Pulmonary artery endothelial cell (primary cell): ENCODE measurements around the gene ANKRD10. TPM values are rescaled to one million over a fixed set of nuclear protein-coding genes. Genes with fewer than 3 reads are reported as not detected.

Experiments used
- DNase-seq: peaks from one replicate; pipeline ENCODE4 v3.0.0-alpha.2; 2011; ENCODE audit warnings: low read depth, low spot score
- total RNA-seq: library from RNA; depleted of rRNA; stranded (reverse); fragments of >200 nt; gene quantifications from 2 replicates; pipeline ENCODE4 v1.2.3, GENCODE V29; 2014

The ANKRD10 gene
- total RNA-seq, 1 donor from 2014 or later, result 61.5 TPM

DNA sequence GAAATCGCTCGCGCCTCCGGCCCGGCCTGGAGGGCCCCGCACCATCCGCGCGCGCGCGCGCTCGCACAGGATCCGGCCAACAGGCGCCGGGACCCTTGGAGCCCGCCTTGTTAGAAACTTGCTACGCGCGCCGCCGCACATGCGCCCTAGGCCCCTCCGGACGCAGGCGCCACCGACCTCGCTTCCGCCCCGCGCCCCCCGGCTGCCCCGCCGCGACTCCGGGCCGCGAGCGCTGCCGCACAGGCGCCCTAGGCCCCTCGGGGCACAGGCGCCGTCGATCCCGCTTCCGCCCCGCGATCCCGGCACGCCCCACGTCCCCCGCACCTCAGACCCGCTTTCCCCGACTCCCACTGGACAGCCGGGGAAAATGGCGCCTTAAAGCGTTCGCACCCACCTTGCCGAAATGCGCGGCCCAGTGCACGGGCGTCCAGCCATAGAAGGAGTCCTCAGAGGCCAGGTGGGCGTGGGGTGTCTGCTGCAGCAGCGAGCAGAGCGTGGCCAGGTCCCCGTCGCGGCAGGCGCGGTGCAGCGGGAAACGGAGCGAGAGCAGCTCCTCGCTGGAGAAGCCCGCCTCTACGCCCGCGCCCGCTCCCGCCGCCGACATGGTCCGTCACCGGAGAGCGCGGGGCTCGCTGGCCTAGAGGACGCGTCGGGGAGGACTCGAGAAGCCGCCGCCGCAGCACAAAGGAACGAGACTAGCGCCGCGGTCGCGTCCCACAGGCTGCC, 375 bp downstream of the ANKRD10 start:
- DNase-seq, result peak; percentile 22

DNA sequence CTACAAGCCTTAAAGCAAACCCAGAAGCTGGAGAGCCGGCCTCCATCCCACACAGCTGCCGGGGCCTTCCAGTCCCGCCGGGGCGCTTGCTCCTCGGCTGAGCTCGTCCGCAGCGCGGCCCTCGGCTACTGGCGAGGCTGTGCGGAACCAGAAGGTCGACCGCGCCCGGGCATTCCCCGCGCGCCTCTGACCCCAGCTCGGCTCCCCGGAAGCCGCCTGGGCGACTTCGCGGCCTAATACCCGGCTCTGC, 863 bp downstream of the ANKRD10 start:
- DNase-seq, result no peak

DNA sequence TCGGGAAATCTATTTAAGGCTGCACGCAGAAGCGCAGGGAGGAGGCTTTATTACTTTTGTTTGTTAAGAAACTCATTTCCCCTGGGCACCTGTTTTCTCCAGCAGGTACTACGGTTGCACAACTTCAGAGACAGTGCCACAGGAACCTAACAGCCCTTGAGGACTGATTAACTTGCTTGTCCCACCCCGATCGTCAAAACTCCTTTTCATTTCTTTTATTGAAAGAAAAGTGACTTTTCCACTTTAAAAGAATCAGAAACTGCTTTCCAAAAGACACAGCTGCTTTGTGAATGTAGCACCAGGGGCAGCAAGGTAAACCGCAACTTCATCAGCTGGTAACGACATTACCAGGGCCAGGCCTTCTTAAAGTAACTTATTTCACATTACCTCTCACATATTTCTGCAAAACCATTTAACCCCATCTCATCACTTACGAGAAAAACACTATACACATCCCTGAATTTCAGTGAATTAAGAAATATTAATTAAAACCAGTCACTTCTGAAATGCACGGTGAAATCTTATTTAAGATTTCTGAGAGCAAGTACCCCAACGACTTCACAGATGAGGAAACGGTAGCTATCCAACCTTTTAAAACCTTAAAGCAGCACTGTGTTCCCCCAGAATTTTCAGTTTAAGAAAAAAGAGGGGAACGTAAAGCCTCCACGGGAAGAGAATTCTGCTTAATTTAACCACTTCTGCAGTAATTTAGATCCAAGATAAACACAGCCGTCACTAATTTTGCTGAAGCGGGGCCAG, 1.4 kb downstream of the ANKRD10 start:
- no peak for DNase-seq

- DNase-seq, result peak; percentile 57
These were observed 2.2 kb downstream of the ANKRD10 start for GRCh38 chr13:110912651-110913051.

DNA sequence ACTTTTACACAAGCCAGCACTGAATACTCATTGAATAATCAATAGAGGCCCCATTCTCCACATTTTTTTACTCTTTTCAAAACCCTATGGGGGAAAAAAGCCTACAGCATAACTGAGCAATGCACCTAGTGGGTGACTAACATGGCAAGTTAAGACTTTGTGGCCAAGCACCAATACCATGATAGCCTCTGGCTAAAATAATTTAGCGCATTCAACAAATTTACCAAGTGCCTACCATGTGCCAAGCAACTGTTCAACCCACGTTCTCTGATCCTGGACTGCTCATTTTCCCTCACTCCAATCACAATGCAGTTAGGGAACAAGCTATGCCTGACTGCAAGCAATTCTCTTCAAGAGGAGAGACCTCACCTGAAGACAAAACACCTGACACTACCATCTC, 3.0 kb downstream of the ANKRD10 start:
- DNase-seq, result no peak

GRCh38 chr13:110910013-110910890, 4.6 kb downstream of the ANKRD10 start:
- no peak for DNase-seq

GRCh38 chr13:110907951-110908898, 6.6 kb downstream of the ANKRD10 start:
- DNase-seq, result no peak

DNA sequence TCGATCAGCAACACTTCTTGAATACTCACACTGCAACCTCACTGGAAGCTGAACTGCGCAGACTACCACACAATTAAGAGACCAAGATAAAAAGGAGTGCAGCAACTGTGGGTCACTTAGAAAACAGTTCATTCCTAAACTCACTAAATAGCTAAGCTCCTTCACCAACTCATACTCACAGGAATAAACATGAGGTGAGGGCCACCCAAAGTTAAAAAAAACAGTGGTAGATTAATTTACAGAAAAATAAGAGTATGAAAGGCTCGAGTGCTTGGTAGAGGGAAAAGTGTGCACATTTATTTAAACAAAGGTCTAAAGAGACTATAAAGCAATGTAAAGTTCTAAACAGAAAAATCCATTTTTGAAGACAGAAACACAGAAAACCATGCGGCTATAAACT, 7.6 kb downstream of the ANKRD10 start:
- no peak for DNase-seq

- no peak for DNase-seq
These were observed 10.1 kb downstream of the ANKRD10 start for GRCh38 chr13:110904748-110905147.

GRCh38 chr13:110902370-110902769, 12.5 kb downstream of the ANKRD10 start:
- DNase-seq, result no peak

DNA sequence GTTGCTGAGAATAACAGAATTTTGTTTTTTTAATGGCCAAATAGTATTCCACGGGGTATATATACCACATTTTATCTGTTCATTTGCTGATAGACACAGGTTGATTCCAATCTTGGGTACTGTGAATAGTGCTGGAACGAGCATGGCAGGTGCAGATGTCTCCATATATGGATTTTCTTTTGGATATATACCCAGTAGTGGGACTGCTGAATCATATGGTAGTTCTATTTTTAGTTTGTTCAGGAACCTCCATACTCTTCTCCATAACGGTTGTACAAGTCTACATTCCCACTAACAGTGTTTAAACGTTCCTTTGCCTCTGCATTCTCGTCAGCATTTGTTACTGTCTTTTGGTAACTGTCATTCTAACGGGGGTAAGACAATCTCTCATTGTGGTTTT, 17.3 kb downstream of the ANKRD10 start:
- no peak for DNase-seq

- DNase-seq, result no peak
These were observed 17.9 kb downstream of the ANKRD10 start for GRCh38 chr13:110897014-110897413.

GRCh38 chr13:110894086-110894485, 20.8 kb downstream of the ANKRD10 start:
- DNase-seq, result no peak

GRCh38 chr13:110893571-110893970, 21.3 kb downstream of the ANKRD10 start:
- DNase-seq, result no peak

- no peak for DNase-seq
These were observed 24.3 kb downstream of the ANKRD10 start for GRCh38 chr13:110890279-110891165.

GRCh38 chr13:110888390-110888789, 26.5 kb downstream of the ANKRD10 start:
- DNase-seq, result no peak

GRCh38 chr13:110887597-110888333, 27.1 kb downstream of the ANKRD10 start:
- no peak for DNase-seq

GRCh38 chr13:110886870-110887596, 27.8 kb downstream of the ANKRD10 start:
- DNase-seq, result no peak
